Activated CD8-positive, alpha-beta T cell treated with anti-CD3 and anti-CD28 coated beads, Interleukin-2, amount 10 ng/mL, durations not matched to agents 7 days and 5 days (primary cell): ENCODE data around the gene TESK1. TPM values are rescaled to one million over a fixed set of nuclear protein-coding genes. Genes with fewer than 3 reads are reported as not detected.
A peak's percentile ranks its signal among the peaks of the same experiment; 100 is the strongest.
"Not testable (repeated sequence)": the region's sequence is repeated elsewhere in the genome, so short reads cannot be mapped to it uniquely, and the experiment has no call there.

ENCODE experiments used
- ATAC-seq: fragments of 150-1000 bp; cut with Tn5 transposase; one replicate; pipeline ENCODE4 v1.10.0; 2021; ENCODE audit warnings: moderate library complexity
- CTCF ChIA-PET: fragments of 350-600 bp; sonication (Branson Sonifier 250); formaldehyde crosslinking; loops from one replicate; lab custom pipeline; 2021; ENCODE audit warnings: antibody characterized with exemption; lab: Charles Lee
- POLR2A ChIA-PET: fragments of 350-600 bp; sonication (Branson Sonifier 250); formaldehyde crosslinking; loops from one replicate; lab custom pipeline; 2021; ENCODE audit warnings: antibody characterized with exemption; lab: Charles Lee
- DNase-seq: peaks from one replicate; pipeline ENCODE4 v3.0.0-alpha.2; 2020
- H3K27ac Mint-ChIP-seq: one replicate; pipeline ENCODE4 v1.8.0; 2021; ENCODE audit warnings: mild to moderate bottlenecking, mixed read lengths
- H3K27me3 Mint-ChIP-seq: one replicate; pipeline ENCODE4 v1.8.0; 2021; ENCODE audit warnings: low read depth, mixed read lengths
- H3K36me3 Mint-ChIP-seq: one replicate; pipeline ENCODE4 v1.8.0; 2021; ENCODE audit warnings: low read depth, mixed read lengths
- H3K4me1 Mint-ChIP-seq: one replicate; pipeline ENCODE4 v1.8.0; 2021; ENCODE audit warnings: low read depth, mixed read lengths
- H3K4me3 Mint-ChIP-seq: one replicate; pipeline ENCODE4 v1.8.0; 2021; ENCODE audit warnings: mild to moderate bottlenecking, mixed read lengths
- H3K9me3 Mint-ChIP-seq: one replicate; pipeline ENCODE4 v1.8.0; 2022; ENCODE audit warnings: mixed read lengths; ENCODE audit not compliant: insufficient read depth
- total RNA-seq, 2 experiments: library from RNA; stranded (reverse); gene quantifications; one replicate each; pipeline ENCODE4 v1.2.3, GENCODE V29; 2021

Gene TESK1
- total RNA-seq, 2 experiments from 2014 or later: 41.6 to 47.1 TPM

DNA sequence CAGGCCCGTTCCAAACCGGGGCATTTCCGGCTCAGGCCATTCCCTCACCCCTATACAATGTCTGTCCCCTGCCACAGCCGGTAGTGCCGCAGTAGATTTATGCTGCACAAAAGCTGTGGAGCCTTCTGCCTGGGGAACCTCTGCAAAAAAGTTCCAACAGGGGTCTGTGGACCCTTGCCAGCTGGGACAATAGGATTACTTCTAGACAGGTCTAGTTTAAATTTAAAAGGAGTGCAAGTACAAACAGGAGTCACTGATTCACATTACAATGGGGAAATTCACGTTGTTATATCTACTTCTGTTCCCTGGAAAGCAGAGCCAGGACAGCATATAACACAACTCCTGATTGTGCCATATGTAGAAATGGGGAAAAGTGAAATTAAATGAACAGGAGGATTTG, 21.5 kb upstream of the TESK1 start:
- H3K4me1 Mint-ChIP-seq, POLR2A ChIA-PET, H3K4me3 Mint-ChIP-seq, H3K27me3 Mint-ChIP-seq, CTCF ChIA-PET, DNase-seq, ATAC-seq, H3K27ac Mint-ChIP-seq: not testable (repeated sequence)
- Mint-ChIP-seq H3K36me3 (peaks cover 15% of the 10 kb centered on the region), H3K9me3 (peaks cover 23% of the 10 kb centered on the region)

GRCh38 chr9:35584681-35585080, 20.4 kb upstream of the TESK1 start:
- H3K27me3 Mint-ChIP-seq, ATAC-seq, CTCF ChIA-PET, H3K27ac Mint-ChIP-seq, H3K4me3 Mint-ChIP-seq, POLR2A ChIA-PET, H3K4me1 Mint-ChIP-seq, DNase-seq: not testable (repeated sequence)
- Mint-ChIP-seq H3K36me3 (peaks cover 11% of the 10 kb centered on the region), H3K9me3 (peaks cover 17% of the 10 kb centered on the region)

DNA sequence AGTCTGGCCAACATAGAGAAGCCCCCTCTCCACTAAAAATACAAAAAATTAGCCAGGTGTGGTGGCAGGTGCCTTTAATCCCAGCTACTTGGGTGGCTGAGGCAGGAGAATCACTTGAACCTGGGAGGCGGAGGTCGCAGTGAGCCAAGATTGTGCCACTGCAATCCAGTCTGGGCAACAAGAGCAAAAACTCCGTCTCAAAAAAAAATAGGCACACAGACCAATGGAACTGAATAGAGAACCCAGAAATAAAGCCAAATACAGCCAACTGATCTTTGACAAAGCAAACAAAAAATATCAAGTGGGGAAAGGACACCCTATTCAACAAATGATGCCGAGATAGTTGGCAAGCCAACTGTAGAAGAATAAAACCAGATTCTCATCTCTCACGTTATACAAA, 16.6 kb upstream of the TESK1 start:
- DNase-seq, H3K4me1 Mint-ChIP-seq, ATAC-seq, H3K27me3 Mint-ChIP-seq, H3K4me3 Mint-ChIP-seq, H3K27ac Mint-ChIP-seq, POLR2A ChIA-PET: not testable (repeated sequence)
- Mint-ChIP-seq H3K9me3 (peaks cover 19% of the 10 kb centered on the region), H3K36me3 (peaks cover 12% of the 10 kb centered on the region)
- CTCF ChIA-PET: interaction anchor here (2.0 kb wide), 1 partner anchor 15 kb away, joined by 4 read pairs; no protein-coding TSS in a partner anchor

- Mint-ChIP-seq H3K27me3 (no peaks in the 10 kb centered on the region), H3K4me3 (no peak overlapping the region), H3K4me1 (no peaks in the 10 kb centered on the region), H3K9me3 (peaks cover 18% of the 10 kb centered on the region), H3K27ac (no peak overlapping the region), H3K36me3 (peaks cover 9% of the 10 kb centered on the region)
- no peak for ATAC-seq
- no peak for DNase-seq
- POLR2A ChIA-PET: interaction anchor here (0.6 kb wide), 1 partner anchor 109 kb away, joined by 3 read pairs; no protein-coding TSS in a partner anchor
- CTCF ChIA-PET: interaction anchor here (0.6 kb wide), 1 partner anchor 11 kb away, joined by 3 read pairs; no protein-coding TSS in a partner anchor
Observed at GRCh38 chr9:35593581-35593980, 11.5 kb upstream of the TESK1 start.

DNA sequence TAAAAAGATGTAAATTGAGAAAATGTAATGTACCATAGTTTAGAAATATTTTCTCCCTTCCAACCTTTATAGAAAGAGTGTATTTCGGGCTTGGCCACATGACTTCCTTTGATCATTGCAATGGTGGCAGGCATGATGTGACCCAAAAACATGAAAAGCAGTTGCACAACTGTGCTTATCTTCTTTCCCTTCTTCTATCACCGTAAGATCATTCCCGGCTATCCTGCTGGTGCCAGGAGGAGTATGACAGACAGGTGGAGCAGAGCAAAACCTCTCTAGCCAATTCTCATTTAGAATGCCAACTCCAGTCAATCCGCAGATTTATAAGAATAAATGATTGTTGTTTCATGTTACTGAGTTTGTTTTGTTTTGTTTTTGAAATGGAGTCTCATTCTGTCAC, 10.6 kb upstream of the TESK1 start:
- CTCF ChIA-PET: no interaction called here

GRCh38 chr9:35596907-35597306, 8.2 kb upstream of the TESK1 start:
- not testable (repeated sequence) for H3K27ac Mint-ChIP-seq, ATAC-seq, H3K4me1 Mint-ChIP-seq, DNase-seq, H3K36me3 Mint-ChIP-seq, H3K27me3 Mint-ChIP-seq, H3K4me3 Mint-ChIP-seq
- POLR2A ChIA-PET: interaction anchor here (0.7 kb wide), 1 partner anchor 79 kb away, joined by 3 read pairs; no protein-coding TSS in a partner anchor
- CTCF ChIA-PET: interaction anchor here (0.7 kb wide), 1 partner anchor 116 kb away, joined by 3 read pairs; no protein-coding TSS in a partner anchor
- H3K9me3 Mint-ChIP-seq: peaks cover 16% of the 10 kb centered on the region

More for the DNA sequence above, 10.6 kb upstream of the TESK1 start:
- no peaks in the 10 kb centered on the region for H3K4me1 Mint-ChIP-seq
- POLR2A ChIA-PET: no interaction called here
- no peak overlapping the region for H3K4me3 Mint-ChIP-seq
- no peaks in the 10 kb centered on the region for H3K27me3 Mint-ChIP-seq
- no peak for DNase-seq
- no peak overlapping the region for H3K27ac Mint-ChIP-seq
- ATAC-seq: no peak
- H3K36me3 Mint-ChIP-seq: peaks cover 9% of the 10 kb centered on the region
- H3K9me3 Mint-ChIP-seq: peaks cover 18% of the 10 kb centered on the region

- Mint-ChIP-seq H3K27ac (no peak overlapping the region), H3K4me1 (peaks cover 16% of the 10 kb centered on the region), H3K9me3 (no peaks in the 10 kb centered on the region), H3K27me3 (no peaks in the 10 kb centered on the region), H3K4me3 (no peak overlapping the region), H3K36me3 (no peaks in the 10 kb centered on the region)
- no peak for DNase-seq
- CTCF ChIA-PET: interaction anchor here (0.6 to 2.7 kb wide), 7 partner anchors 12 to 482 kb away, joined by 3 to 11 read pairs (median 4); no protein-coding TSS in a partner anchor
- no peak for ATAC-seq
- POLR2A ChIA-PET: no interaction called here
Observed at GRCh38 chr9:35598866-35599590, 6.0 kb upstream of the TESK1 start.

GRCh38 chr9:35599763-35600604, 5.1 kb upstream of the TESK1 start:
- Mint-ChIP-seq H3K27ac (no peak overlapping the region), H3K36me3 (peaks cover 2% of the 10 kb centered on the region), H3K9me3 (no peaks in the 10 kb centered on the region), H3K4me3 (no peak overlapping the region), H3K27me3 (no peaks in the 10 kb centered on the region), H3K4me1 (peaks cover 21% of the 10 kb centered on the region)
- DNase-seq (no peak), ATAC-seq (no peak)
- POLR2A ChIA-PET: no interaction called here
- CTCF ChIA-PET: interaction anchor here (0.6 to 2.7 kb wide), 10 partner anchors 11 to 700 kb away, joined by 3 to 11 read pairs (median 4); no protein-coding TSS in a partner anchor

DNA sequence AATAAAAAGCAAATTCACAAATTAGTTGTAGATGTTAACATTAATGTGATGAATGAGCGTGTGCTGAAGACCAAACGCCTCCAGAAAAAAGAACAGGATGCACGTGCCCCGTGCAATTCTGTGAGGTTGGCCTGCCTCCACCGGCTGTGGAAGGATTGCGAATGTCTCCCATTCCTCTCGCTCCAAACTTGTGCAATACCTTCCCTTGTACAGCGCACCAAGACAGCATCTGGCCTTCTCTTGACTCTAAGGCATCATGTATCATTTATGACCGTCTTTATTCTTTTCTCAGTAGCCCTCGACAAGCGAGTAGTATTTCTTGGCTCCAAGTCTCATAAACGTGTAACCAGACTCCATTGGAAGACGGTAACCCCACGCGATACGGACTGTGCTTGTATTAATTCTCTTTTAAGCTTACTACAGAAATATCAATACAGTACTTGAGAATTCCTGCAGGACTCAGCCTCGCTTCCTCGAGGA, 1.5 kb upstream of the TESK1 start:
- DNase-seq (peak; percentile 41), ATAC-seq (no peak)
- peak overlapping the region; percentile 90 for H3K4me3 Mint-ChIP-seq
- no peaks in the 10 kb centered on the region for H3K27me3 Mint-ChIP-seq
- H3K4me1 Mint-ChIP-seq: peaks cover 37% of the 10 kb centered on the region
- ChIA-PET CTCF (interaction anchor here (0.7 to 3.5 kb wide), 30 partner anchors 8 to 279 kb away, joined by 3 to 47 read pairs (median 5); partner anchors contain the start of genes ARHGEF39, CCDC107, CD72 and CREB3), POLR2A (interaction anchor here (0.7 to 3.2 kb wide), 6 partner anchors 15 to 129 kb away, joined by 3 to 22 read pairs (median 3); partner anchors contain the start of genes CD72, CREB3, SIT1 and TLN1)
- peaks cover 18% of the 10 kb centered on the region for H3K36me3 Mint-ChIP-seq
- H3K9me3 Mint-ChIP-seq: no peaks in the 10 kb centered on the region
- H3K27ac Mint-ChIP-seq: peak overlapping the region; percentile 96

DNA sequence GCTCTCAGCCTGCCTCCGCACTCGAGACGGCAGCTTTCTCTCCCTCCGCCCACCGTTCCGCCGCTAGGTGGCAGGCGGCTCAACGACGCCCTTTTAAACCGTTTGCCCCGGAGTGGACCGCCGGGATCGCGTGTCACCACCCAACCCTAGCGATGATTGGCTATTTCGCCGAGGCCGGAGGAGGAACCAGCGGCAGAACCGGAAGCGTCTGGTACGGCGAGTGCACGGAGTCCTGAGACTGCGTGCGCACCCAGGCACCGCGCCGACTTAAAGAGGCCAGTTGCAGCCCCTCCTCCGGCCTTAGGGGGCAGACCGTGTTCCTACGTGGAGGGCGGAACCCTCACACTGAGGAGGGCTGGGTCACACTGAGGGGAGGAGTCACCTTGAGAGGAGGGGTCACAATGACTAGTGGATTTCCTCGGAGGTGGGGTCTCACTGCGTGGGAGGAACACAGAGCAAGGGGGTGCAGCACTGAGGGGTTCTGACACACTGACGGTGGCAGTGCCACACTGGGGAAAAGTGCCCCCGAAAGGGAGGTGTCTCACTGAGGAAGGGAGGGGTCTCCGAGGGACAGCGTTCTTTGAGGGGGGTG, 980 bp upstream of the TESK1 start:
- peak; percentile 88 for ATAC-seq
- peaks cover 37% of the 10 kb centered on the region for H3K4me1 Mint-ChIP-seq
- peaks cover 22% of the 10 kb centered on the region for H3K36me3 Mint-ChIP-seq
- peak; percentile 100 for DNase-seq
- ChIA-PET POLR2A (interaction anchor here (0.7 to 3.2 kb wide), 6 partner anchors 14 to 128 kb away, joined by 3 to 22 read pairs (median 3); partner anchors contain the start of genes CD72, CREB3, SIT1 and TLN1), CTCF (interaction anchor here (0.7 to 3.5 kb wide), 34 partner anchors 8 to 278 kb away, joined by 3 to 47 read pairs (median 4); partner anchors contain the start of genes ARHGEF39, CCDC107, CD72 and CREB3)
- H3K4me3 Mint-ChIP-seq: peak overlapping the region; percentile 90
- no peaks in the 10 kb centered on the region for H3K9me3 Mint-ChIP-seq
- H3K27me3 Mint-ChIP-seq: no peaks in the 10 kb centered on the region
- peak overlapping the region; percentile 96 for H3K27ac Mint-ChIP-seq
